ENCODE data around the gene USP17L18.
"Not testable (repeated sequence)": the region's sequence is repeated elsewhere in the genome, so short reads cannot be mapped to it uniquely, and the experiment has no call there.

USP17L18 gene

GRCh38 chr4:9247953-9248680, at the start of gene USP17L18:
Gene USP17L18 (plus strand): TSS chr4:9248630. CDS start chr4:9248630, 0 bp downstream.
- not testable (repeated sequence) for DNase-seq

- DNase-seq, result not testable (repeated sequence)
These were observed 38.1 kb upstream of the USP17L18 start, which contains the start of gene USP17L10 for GRCh38 chr4:9210357-9210756. Gene USP17L10 (plus strand): TSS chr4:9210657. CDS start chr4:9210657, 0 bp downstream.

DNA sequence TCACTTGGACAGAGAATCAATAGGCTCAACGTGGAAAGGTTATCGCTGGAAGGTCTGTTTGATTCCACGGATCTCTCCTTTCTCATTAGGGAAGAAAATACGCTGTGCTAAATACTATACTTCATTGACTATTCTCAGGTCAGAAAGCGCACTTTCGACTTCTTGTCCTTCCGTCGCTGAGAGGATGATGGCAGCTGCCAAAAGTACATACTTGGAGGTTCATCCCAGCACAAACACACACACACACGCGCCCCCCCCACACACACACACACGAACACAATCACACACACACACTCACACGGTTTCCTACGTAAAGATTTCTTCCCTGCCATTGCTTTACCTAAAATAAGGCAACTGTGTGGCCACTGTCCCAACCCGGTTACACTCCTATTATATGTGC, 33.7 kb upstream of the USP17L18 start:
- DNase-seq, result not testable (repeated sequence)

- DNase-seq, result not testable (repeated sequence)
These were observed 33.3 kb upstream of the USP17L18 start, which contains the start of gene USP17L11 for GRCh38 chr4:9215105-9215504. Gene USP17L11 (plus strand): TSS chr4:9215405. CDS start chr4:9215405, 0 bp downstream.

- DNase-seq, result not testable (repeated sequence)
These were observed 28.6 kb upstream of the USP17L18 start, which contains the start of gene USP17L12 for GRCh38 chr4:9219852-9220251. Gene USP17L12 (plus strand): TSS chr4:9220152. CDS start chr4:9220152, 0 bp downstream.

DNA sequence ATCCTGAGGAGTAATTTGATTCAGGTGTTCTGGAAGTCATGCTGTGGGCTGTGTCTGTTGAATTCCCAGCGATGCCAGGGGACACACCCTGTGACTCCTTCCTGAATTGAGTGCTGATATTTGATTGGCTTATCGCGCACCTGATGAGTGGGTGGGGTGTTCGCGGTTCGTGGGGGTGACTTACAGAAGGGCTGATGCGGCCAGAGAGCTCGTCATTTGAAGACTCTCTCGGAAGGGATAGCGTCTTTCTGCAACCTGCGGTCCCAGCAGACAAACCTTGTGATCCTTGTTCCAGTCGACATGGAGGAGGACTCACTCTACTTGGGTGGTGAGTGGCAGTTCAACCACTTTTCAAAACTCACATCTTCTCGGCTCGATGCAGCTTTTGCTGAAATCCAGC, 23.8 kb upstream of the USP17L18 start, which contains the start of gene USP17L13:
USP17L13 (plus strand) TSS at position 301 of the 400 bp plus-strand sequence; CDS start at position 301, 0 bp downstream.
- DNase-seq, result not testable (repeated sequence)

- DNase-seq, result not testable (repeated sequence)
These were observed 18.2 kb upstream of the USP17L18 start for GRCh38 chr4:9230249-9230648.

- not testable (repeated sequence) for DNase-seq
These were observed 14.3 kb upstream of the USP17L18 start, which contains the start of gene USP17L15 for GRCh38 chr4:9234085-9234484. Gene USP17L15 (plus strand): TSS chr4:9234385. CDS start chr4:9234385, 0 bp downstream.

- not testable (repeated sequence) for DNase-seq
These were observed 10.0 kb upstream of the USP17L18 start for GRCh38 chr4:9238461-9238860.

GRCh38 chr4:9243579-9243978, 4.9 kb upstream of the USP17L18 start, which contains the start of gene USP17L17:
Gene USP17L17 (plus strand): TSS chr4:9243879. CDS start chr4:9243879, 0 bp downstream.
- not testable (repeated sequence) for DNase-seq

DNA sequence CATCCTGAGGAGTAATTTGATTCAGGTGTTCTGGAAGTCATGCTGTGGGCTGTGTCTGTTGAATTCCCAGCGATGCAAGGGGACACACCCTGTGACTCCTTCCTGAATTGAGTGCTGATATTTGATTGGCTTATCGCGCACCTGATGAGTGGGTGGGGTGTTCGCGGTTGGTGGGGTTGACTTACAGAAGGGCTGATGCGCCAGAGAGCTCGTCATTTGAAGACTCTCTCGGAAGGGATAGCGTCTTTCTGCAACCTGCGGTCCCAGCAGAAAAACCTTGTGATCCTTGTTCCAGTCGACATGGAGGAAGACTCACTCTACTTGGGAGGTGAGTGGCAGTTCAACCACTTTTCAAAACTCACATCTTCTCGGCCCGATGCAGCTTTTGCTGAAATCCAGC, 4.6 kb downstream of the USP17L18 start, which contains the start of gene USP17L19:
USP17L19 (plus strand) TSS at position 301 of the 400 bp plus-strand sequence; CDS start at position 301, 0 bp downstream.
- DNase-seq, result not testable (repeated sequence)

- DNase-seq, result not testable (repeated sequence)
These were observed 9.4 kb downstream of the USP17L18 start, which contains the start of gene USP17L20 for GRCh38 chr4:9257824-9258223. Gene USP17L20 (plus strand): TSS chr4:9258124. CDS start chr4:9258124, 0 bp downstream.

GRCh38 chr4:9262572-9262971, 14.1 kb downstream of the USP17L18 start, which contains the start of gene USP17L21:
Gene USP17L21 (plus strand): TSS chr4:9262872. CDS start chr4:9262872, 0 bp downstream.
- DNase-seq, result not testable (repeated sequence)

DNA sequence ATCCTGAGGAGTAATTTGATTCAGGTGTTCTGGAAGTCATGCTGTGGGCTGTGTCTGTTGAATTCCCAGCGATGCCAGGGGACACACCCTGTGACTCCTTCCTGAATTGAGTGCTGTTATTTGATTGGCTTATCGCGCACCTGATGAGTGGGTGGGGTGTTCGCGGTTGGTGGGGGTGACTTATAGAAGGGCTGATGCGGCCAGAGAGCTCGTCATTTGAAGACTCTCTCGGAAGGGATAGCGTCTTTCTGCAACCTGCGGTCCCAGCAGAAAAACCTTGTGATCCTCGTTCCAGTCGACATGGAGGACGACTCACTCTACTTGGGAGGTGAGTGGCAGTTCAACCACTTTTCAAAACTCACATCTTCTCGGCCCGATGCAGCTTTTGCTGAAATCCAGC, 18.9 kb downstream of the USP17L18 start, which contains the start of gene USP17L22:
USP17L22 (plus strand) TSS at position 301 of the 400 bp plus-strand sequence; CDS start at position 301, 0 bp downstream.
- DNase-seq, result not testable (repeated sequence)

DNA sequence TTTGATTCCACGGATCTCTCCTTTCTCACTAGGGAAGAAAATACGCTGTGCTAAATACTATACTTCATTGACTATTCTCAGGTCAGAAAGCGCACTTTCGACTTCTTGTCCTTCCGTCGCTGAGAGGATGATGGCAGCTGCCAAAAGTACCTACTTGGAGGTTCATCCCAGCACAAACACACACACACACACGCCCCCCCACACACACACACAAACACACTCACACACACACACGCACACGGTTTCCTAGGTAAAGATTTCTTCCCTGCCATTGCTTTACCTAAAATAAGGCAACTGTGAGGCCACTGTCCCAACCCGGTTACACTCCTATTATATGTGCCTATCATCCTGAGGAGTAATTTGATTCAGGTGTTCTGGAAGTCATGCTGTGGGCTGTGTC, 23.3 kb downstream of the USP17L18 start:
- not testable (repeated sequence) for DNase-seq

Data from NCI-H226 (cell line).